Measurements from ENCODE around the gene PSMD12.
A peak's percentile ranks its signal among the peaks of the same experiment; 100 is the strongest.

- TF ChIP-seq RAD21 (IDR thresholded peaks at IDR 0.05; ENCODE audit: low read depth) (peak; percentile 75), EGR1 (IDR thresholded peaks at IDR 0.05) (no peak), USF1 (IDR thresholded peaks at IDR 0.05) (no peak), TEAD4 (IDR thresholded peaks at IDR 0.05) (no peak), FOXM1 (IDR thresholded peaks at IDR 0.05; ENCODE audit: borderline replicate concordance, low read depth) (no peak)
Observed at GRCh38 chr17:67386965-67387551, 20.7 kb upstream of the PSMD12 start.
